Anterior cingulate cortex (tissue), 58 donors: ENCODE results near the gene PRKCB.

Experiments used
- DNase-seq, 58 donors: peaks; one replicate each; lab custom pipeline; 2025; lab: John Stamatoyannopoulos, UW

The PRKCB gene

GRCh38 chr16:23835390-23836077 lies at the start of gene PRKCB:
PRKCB (plus strand) TSS chr16:23835983.
- peak in 56 of 58 donors; percentile 46 to 93 (median 82) for DNase-seq

- DNase-seq, result no peak
Measured at GRCh38 chr16:23786964-23787561, 48.7 kb upstream of the PRKCB start.

- no peak for DNase-seq
Measured at GRCh38 chr16:23788685-23789084, 47.1 kb upstream of the PRKCB start.

GRCh38 chr16:23795378-23795777 lies 40.4 kb upstream of the PRKCB start:
- DNase-seq, result no peak

- DNase-seq, result no peak
Measured at GRCh38 chr16:23796941-23797340, 38.8 kb upstream of the PRKCB start.

- peak in 51 of 58 donors; percentile 6 to 83 (median 51) for DNase-seq
Measured at GRCh38 chr16:23801378-23801777, 34.4 kb upstream of the PRKCB start.

- no peak for DNase-seq
Measured at GRCh38 chr16:23802776-23803175, 33.0 kb upstream of the PRKCB start.

GRCh38 chr16:23803591-23804123 lies 32.1 kb upstream of the PRKCB start:
- peak in 42 of 58 donors; percentile 2 to 55 (median 16) for DNase-seq

GRCh38 chr16:23807028-23807427 lies 28.8 kb upstream of the PRKCB start:
- peak in 4 of 58 donors; percentile 1 to 7 (median 2) for DNase-seq

GRCh38 chr16:23821467-23821866 lies 14.3 kb upstream of the PRKCB start:
- no peak for DNase-seq

GRCh38 chr16:23821875-23822688 lies 13.7 kb upstream of the PRKCB start:
- no peak for DNase-seq

- DNase-seq, result no peak
Measured at GRCh38 chr16:23823475-23824384, 12.1 kb upstream of the PRKCB start.

GRCh38 chr16:23824909-23825308 lies 10.9 kb upstream of the PRKCB start:
- no peak for DNase-seq

GRCh38 chr16:23826528-23827045 lies 9.2 kb upstream of the PRKCB start:
- DNase-seq, result no peak

GRCh38 chr16:23827057-23827456 lies 8.7 kb upstream of the PRKCB start:
- no peak for DNase-seq

GRCh38 chr16:23829454-23829853 lies 6.3 kb upstream of the PRKCB start:
- DNase-seq, result no peak

GRCh38 chr16:23830276-23830675 lies 5.5 kb upstream of the PRKCB start:
- no peak for DNase-seq

- no peak for DNase-seq
Measured at GRCh38 chr16:23832882-23833281, 2.9 kb upstream of the PRKCB start.

GRCh38 chr16:23833504-23833903 lies 2.3 kb upstream of the PRKCB start:
- no peak for DNase-seq
